HEK293 (cell line): ENCODE results near the gene FOXB2.

Experiments
- CTCF ChIA-PET: fragments of 350-600 bp; formaldehyde crosslinking; extraction: SDS; loops from one replicate; lab custom pipeline; 2021; ENCODE audit warnings: antibody characterized with exemption; lab: Yijun Ruan, JAX
- POLR2A ChIA-PET: fragments of 300-600 bp; formaldehyde crosslinking; extraction: SDS; loops from one replicate; lab custom pipeline; 2020; ENCODE audit warnings: antibody characterized with exemption, inconsistent platforms; lab: Yijun Ruan, JAX
- H3K27ac ChIP-seq: fragments of 200-500 bp; sonication (Bioruptor generic); 2 replicates; pipeline ENCODE4 v1.5.1; 2014; ENCODE audit warnings: low read depth, low read length, control low read depth, inconsistent platforms; ENCODE audit errors: extremely low read depth
- H3K36me3 ChIP-seq, 2 experiments: fragments of 200-500 bp in 1 of 2; sonication (Bioruptor generic) in 1 of 2; 1 replicate in 1 of 2; 2 replicates in 1 of 2; pipeline ENCODE4 v1.5.1; 2014 to 2017; ENCODE audit warnings: inconsistent platforms in 2 of 2, low read length in 2 of 2; ENCODE audit not compliant: control insufficient read depth in 2 of 2, insufficient read depth in 1 of 2
- H3K4me1 ChIP-seq: fragments of 200-500 bp; sonication (Bioruptor generic); 2 replicates; pipeline ENCODE4 v1.5.1; 2014; ENCODE audit warnings: mild to moderate bottlenecking, low read length, inconsistent platforms; ENCODE audit not compliant: control insufficient read depth, insufficient read depth
- H3K4me3 ChIP-seq: 2 replicates; pipeline ENCODE4 v1.5.1; 2011; ENCODE audit warnings: low read depth, mild to moderate bottlenecking, control low read depth, low read length, moderate library complexity
- H3K9me3 ChIP-seq: fragments of 200-500 bp; sonication (Bioruptor generic); 2 replicates; pipeline ENCODE4 v1.5.1; 2014; ENCODE audit warnings: low read depth, low read length, inconsistent platforms; ENCODE audit not compliant: control insufficient read depth, insufficient read depth
- KLF10 ChIP-seq: fragments of 450-650 bp; IDR thresholded peaks from 2 replicates; pipeline ENCODE4 v1.5.1; 2018; ENCODE audit warnings: missing biosample characterization, mild to moderate bottlenecking, missing genetic modification characterization
- MZF1 ChIP-seq: fragments of 450-650 bp; formaldehyde crosslinking; IDR thresholded peaks from 2 replicates; pipeline ENCODE4 v1.5.1; 2017; ENCODE audit warnings: missing biosample characterization, missing genetic modification characterization, borderline replicate concordance
- SCRT2 ChIP-seq: fragments of 450-650 bp; formaldehyde crosslinking; IDR thresholded peaks from 2 replicates; pipeline ENCODE4 v1.5.1; 2016; ENCODE audit warnings: missing biosample characterization, missing genetic modification characterization
- SP7 ChIP-seq: fragments of 450-650 bp; formaldehyde crosslinking; IDR thresholded peaks from 2 replicates; pipeline ENCODE4 v1.5.1; 2016; ENCODE audit warnings: missing biosample characterization, missing genetic modification characterization
- ZBTB17 ChIP-seq: fragments of 450-650 bp; formaldehyde crosslinking; IDR thresholded peaks from 2 replicates; pipeline ENCODE4 v1.5.1; 2016; ENCODE audit warnings: missing biosample characterization, missing genetic modification characterization
- ZNF157 ChIP-seq: fragments of 450-650 bp; formaldehyde crosslinking; IDR thresholded peaks from 2 replicates; pipeline ENCODE4 v1.5.1; 2016; ENCODE audit warnings: missing biosample characterization, missing genetic modification characterization
- ZNF2 ChIP-seq: fragments of 450-650 bp; formaldehyde crosslinking; IDR thresholded peaks from 2 replicates; pipeline ENCODE4 v1.5.1; 2016; ENCODE audit warnings: missing biosample characterization, missing genetic modification characterization
- ZNF529 ChIP-seq: fragments of 450-650 bp; formaldehyde crosslinking; IDR thresholded peaks from 2 replicates; pipeline ENCODE4 v1.5.1; 2017; ENCODE audit warnings: missing genetic modification characterization, missing biosample characterization; ENCODE audit not compliant: insufficient replicate concordance
- TF ChIP-seq, protein P1 (sequence below): fragments of 450-650 bp; formaldehyde crosslinking; IDR thresholded peaks from 2 replicates; pipeline ENCODE4 v1.5.1; 2016; ENCODE audit warnings: missing biosample characterization, missing genetic modification characterization
- TF ChIP-seq, protein P2 (sequence below): fragments of 450-650 bp; formaldehyde crosslinking; IDR thresholded peaks from 2 replicates; pipeline ENCODE4 v1.5.1; 2016; ENCODE audit warnings: missing biosample characterization, missing genetic modification characterization
- TF ChIP-seq, protein P3 (sequence below): fragments of 450-650 bp; formaldehyde crosslinking; IDR thresholded peaks from 2 replicates; pipeline ENCODE4 v1.5.1; 2016; ENCODE audit warnings: missing biosample characterization, missing genetic modification characterization
- TF ChIP-seq, protein P4 (sequence below): fragments of 450-650 bp; formaldehyde crosslinking; conservative IDR thresholded peaks from 2 replicates; pipeline ENCODE4 v1.5.1; 2016; ENCODE audit warnings: low read depth, missing biosample characterization, missing genetic modification characterization

FOXB2 gene

DNA sequence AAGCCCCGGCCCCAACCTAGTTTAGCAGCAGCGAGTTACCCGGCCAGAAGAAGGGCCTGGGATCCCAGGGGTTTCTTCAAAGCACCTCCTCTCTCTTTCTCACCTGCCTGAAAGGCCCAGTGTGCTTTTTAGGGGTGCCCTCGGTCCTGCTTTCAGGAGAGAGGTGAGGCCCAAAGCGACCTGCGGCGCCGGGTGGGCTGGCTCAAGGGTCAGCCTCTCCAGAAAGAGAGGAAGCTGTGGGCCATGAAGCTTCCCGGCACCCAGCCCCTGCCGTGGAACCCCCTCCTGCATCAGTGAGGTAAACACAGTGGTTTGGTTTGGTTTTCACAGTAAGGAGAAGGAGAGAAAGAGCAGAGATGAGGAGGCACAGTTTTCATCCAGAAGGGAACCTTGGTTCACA is 4.3 kb downstream of the FOXB2 start (continued):
- TF ChIP-seq MZF1 (tag by site-specific recombination): no peak

DNA sequence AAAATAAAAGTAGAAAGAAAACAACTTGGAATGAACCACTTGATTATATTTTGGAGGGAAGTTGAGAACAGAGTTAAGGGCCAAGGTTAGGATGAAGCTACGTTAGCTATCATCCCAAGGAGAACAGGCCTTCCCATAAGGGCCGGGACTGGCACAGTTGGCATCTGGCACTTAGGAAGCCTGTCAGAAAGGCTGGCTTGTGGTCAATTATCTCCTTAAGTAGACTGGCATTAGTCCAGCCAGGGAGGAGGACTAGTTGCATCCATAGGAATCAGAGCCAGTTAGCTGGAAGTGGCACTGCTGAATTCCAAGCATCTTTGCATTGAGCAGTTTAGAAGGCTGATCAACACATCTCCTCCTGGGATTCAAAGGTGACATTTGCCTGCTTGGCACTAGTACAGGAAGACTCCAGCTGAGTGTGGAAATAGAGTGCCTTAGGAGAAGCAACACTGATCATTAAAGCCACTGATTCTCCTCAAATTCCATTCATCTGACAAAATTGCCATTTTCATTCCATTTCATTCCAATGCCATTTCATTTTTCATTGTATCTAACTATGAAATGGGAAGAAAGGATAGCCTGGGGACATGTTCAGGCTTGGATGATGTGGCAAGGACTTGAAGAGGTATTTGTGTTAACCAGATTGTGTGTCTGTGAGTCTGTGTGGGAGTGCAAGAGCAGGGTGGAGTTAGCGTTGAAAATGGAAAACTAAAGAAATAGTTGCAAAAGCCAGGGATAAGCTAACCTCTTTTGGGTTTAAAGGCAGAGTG is 5.5 kb downstream of the FOXB2 start:
- H3K27ac ChIP-seq: no peak overlapping the region
- TF ChIP-seq ZNF2 (tag by site-specific recombination): no peak
- TF ChIP-seq, protein P1, sequence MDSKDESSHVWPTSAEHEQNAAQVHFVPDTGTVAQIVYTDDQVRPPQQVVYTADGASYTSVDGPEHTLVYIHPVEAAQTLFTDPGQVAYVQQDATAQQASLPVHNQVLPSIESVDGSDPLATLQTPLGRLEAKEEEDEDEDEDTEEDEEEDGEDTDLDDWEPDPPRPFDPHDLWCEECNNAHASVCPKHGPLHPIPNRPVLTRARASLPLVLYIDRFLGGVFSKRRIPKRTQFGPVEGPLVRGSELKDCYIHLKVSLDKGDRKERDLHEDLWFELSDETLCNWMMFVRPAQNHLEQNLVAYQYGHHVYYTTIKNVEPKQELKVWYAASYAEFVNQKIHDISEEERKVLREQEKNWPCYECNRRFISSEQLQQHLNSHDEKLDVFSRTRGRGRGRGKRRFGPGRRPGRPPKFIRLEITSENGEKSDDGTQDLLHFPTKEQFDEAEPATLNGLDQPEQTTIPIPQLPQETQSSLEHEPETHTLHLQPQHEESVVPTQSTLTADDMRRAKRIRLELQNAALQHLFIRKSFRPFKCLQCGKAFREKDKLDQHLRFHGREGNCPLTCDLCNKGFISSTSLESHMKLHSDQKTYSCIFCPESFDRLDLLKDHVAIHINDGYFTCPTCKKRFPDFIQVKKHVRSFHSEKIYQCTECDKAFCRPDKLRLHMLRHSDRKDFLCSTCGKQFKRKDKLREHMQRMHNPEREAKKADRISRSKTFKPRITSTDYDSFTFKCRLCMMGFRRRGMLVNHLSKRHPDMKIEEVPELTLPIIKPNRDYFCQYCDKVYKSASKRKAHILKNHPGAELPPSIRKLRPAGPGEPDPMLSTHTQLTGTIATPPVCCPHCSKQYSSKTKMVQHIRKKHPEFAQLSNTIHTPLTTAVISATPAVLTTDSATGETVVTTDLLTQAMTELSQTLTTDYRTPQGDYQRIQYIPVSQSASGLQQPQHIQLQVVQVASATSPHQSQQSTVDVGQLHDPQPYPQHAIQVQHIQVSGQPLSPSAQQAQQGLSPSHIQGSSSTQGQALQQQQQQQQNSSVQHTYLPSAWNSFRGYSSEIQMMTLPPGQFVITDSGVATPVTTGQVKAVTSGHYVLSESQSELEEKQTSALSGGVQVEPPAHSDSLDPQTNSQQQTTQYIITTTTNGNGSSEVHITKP (tag by site-specific recombination): 0 out of 2 replicates have a peak, but pooled peaks have one; percentile 14
- no peak overlapping the region for H3K4me3 ChIP-seq
- no peaks in the 10 kb centered on the region for H3K36me3 ChIP-seq
- no peaks in the 10 kb centered on the region for H3K4me1 ChIP-seq
- ChIA-PET CTCF (interaction anchor here (0.6 kb wide), 1 partner anchor 53 kb away, joined by 3 read pairs; no protein-coding TSS in a partner anchor), POLR2A (no interaction called here)
- H3K9me3 ChIP-seq: no peaks in the 10 kb centered on the region

DNA sequence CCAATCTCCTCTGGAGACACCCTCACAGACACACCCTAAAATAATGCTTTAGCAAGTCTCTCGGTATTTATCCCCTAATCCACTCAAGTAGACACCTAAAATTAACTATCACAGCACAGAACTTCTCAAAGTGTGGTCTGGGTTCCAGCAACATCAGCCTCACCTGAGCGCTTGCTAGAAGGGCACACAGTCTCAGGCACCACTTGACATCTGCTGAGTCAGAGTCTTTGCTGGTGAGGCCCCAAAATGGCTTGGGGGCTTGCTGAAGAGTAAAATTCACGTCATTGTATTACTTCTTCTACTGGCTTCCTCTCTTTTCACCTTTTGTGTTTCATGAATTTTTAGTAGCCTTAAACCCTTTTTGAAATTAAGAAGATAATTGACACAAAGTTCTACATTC is 9.0 kb downstream of the FOXB2 start:
- H3K4me3 ChIP-seq: no peak overlapping the region
- CTCF ChIA-PET: no interaction called here
- H3K9me3 ChIP-seq: no peaks in the 10 kb centered on the region
- TF ChIP-seq SCRT2 (tag by site-specific recombination) (no peak), ZNF157 (tag by site-specific recombination) (no peak), KLF10 (tag by site-specific recombination) (no peak), ZBTB17 (tag by site-specific recombination) (no peak), ZNF529 (tag by site-specific recombination) (no peak)
- TF ChIP-seq, protein P2, sequence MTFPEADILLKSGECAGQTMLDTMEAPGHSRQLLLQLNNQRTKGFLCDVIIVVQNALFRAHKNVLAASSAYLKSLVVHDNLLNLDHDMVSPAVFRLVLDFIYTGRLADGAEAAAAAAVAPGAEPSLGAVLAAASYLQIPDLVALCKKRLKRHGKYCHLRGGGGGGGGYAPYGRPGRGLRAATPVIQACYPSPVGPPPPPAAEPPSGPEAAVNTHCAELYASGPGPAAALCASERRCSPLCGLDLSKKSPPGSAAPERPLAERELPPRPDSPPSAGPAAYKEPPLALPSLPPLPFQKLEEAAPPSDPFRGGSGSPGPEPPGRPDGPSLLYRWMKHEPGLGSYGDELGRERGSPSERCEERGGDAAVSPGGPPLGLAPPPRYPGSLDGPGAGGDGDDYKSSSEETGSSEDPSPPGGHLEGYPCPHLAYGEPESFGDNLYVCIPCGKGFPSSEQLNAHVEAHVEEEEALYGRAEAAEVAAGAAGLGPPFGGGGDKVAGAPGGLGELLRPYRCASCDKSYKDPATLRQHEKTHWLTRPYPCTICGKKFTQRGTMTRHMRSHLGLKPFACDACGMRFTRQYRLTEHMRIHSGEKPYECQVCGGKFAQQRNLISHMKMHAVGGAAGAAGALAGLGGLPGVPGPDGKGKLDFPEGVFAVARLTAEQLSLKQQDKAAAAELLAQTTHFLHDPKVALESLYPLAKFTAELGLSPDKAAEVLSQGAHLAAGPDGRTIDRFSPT (tag by site-specific recombination): no peak
- TF ChIP-seq, protein P3, sequence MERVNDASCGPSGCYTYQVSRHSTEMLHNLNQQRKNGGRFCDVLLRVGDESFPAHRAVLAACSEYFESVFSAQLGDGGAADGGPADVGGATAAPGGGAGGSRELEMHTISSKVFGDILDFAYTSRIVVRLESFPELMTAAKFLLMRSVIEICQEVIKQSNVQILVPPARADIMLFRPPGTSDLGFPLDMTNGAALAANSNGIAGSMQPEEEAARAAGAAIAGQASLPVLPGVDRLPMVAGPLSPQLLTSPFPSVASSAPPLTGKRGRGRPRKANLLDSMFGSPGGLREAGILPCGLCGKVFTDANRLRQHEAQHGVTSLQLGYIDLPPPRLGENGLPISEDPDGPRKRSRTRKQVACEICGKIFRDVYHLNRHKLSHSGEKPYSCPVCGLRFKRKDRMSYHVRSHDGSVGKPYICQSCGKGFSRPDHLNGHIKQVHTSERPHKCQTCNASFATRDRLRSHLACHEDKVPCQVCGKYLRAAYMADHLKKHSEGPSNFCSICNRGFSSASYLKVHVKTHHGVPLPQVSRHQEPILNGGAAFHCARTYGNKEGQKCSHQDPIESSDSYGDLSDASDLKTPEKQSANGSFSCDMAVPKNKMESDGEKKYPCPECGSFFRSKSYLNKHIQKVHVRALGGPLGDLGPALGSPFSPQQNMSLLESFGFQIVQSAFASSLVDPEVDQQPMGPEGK (tag by site-specific recombination): no peak
- no peaks in the 10 kb centered on the region for H3K36me3 ChIP-seq
- H3K4me1 ChIP-seq: no peaks in the 10 kb centered on the region
- POLR2A ChIA-PET: no interaction called here
- H3K27ac ChIP-seq: no peak overlapping the region

DNA sequence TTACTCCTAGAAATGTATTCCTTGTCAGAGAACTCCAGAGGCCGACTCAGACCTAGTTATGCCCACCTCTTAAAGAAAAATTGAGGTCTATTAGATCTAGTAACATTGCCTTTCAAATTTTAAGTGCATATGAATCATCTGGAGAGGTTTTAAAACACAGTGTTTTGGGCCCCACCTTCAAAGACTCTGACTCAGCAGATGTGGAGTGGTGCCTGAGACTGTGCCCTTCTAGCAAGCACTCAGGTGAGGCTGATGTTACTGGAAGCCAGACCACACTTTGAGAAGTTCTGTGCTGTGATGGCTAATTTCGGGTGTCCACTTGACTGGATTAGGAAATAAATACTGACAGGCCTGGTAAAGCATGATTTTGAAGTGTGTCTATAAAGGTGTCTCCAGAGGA is 10.6 kb downstream of the FOXB2 start:
- H3K27ac ChIP-seq: no peak overlapping the region
- POLR2A ChIA-PET: no interaction called here
- TF ChIP-seq, protein P4, sequence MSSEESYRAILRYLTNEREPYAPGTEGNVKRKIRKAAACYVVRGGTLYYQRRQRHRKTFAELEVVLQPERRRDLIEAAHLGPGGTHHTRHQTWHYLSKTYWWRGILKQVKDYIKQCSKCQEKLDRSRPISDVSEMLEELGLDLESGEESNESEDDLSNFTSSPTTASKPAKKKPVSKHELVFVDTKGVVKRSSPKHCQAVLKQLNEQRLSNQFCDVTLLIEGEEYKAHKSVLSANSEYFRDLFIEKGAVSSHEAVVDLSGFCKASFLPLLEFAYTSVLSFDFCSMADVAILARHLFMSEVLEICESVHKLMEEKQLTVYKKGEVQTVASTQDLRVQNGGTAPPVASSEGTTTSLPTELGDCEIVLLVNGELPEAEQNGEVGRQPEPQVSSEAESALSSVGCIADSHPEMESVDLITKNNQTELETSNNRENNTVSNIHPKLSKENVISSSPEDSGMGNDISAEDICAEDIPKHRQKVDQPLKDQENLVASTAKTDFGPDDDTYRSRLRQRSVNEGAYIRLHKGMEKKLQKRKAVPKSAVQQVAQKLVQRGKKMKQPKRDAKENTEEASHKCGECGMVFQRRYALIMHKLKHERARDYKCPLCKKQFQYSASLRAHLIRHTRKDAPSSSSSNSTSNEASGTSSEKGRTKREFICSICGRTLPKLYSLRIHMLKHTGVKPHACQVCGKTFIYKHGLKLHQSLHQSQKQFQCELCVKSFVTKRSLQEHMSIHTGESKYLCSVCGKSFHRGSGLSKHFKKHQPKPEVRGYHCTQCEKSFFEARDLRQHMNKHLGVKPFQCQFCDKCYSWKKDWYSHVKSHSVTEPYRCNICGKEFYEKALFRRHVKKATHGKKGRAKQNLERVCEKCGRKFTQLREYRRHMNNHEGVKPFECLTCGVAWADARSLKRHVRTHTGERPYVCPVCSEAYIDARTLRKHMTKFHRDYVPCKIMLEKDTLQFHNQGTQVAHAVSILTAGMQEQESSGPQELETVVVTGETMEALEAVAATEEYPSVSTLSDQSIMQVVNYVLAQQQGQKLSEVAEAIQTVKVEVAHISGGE (tag by site-specific recombination): no peak
- no peak for TF ChIP-seq SP7

More for the DNA sequence above, 10.6 kb downstream of the FOXB2 start:
- Histone ChIP-seq H3K4me1 (no peaks in the 10 kb centered on the region), H3K9me3 (no peaks in the 10 kb centered on the region), H3K36me3 (no peaks in the 10 kb centered on the region), H3K4me3 (no peak overlapping the region)
- CTCF ChIA-PET: interaction anchor here (1.0 kb wide), 1 partner anchor 16 kb away, joined by 3 read pairs; no protein-coding TSS in a partner anchor
